GM18498 (cell line): ENCODE measurements around the gene ABCA7.

Experiments
- ATAC-seq: cut with Tn5 transposase; IDR thresholded peaks from one replicate; pipeline ENCODE4 v1.9.1; 2021; ENCODE audit warnings: mild to moderate bottlenecking, moderate library complexity; ENCODE audit not compliant: unreplicated experiment

ABCA7 gene

DNA sequence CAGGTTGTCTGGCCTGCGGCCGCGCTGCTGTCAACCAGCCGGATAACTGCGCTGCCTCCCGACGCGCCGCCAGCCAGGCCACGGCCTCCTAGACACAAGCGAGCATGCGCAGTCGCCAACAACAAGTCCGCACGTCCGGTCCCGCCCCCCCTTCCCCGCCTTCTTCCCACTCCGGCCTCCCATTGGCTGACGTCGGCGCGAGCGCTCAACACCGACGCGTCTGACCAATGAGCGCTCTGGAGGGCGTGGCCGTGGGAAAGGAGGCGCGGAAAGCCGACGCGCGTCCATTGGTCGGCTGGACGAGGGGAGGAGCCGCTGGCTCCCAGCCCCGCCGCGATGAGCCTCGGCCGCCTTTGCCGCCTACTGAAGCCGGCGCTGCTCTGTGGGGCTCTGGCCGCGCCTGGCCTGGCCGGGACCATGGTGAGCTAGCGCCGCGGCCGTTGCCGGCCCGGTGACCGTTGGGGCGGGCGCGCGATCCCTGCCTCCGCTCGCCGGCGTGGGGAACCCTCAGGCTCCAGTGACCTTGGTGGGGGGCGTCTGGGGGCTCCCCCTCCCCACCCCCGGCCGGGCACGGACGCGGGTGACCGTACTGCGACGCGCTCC is 63.9 kb downstream of the ABCA7 start, which contains the start of gene GPX4:
Gene GPX4, plus strand, starts transcription at position 287 of the 603 bp plus-strand sequence. Its CDS starts 50 bp downstream, at position 337.
- ATAC-seq = peak; percentile 72

DNA sequence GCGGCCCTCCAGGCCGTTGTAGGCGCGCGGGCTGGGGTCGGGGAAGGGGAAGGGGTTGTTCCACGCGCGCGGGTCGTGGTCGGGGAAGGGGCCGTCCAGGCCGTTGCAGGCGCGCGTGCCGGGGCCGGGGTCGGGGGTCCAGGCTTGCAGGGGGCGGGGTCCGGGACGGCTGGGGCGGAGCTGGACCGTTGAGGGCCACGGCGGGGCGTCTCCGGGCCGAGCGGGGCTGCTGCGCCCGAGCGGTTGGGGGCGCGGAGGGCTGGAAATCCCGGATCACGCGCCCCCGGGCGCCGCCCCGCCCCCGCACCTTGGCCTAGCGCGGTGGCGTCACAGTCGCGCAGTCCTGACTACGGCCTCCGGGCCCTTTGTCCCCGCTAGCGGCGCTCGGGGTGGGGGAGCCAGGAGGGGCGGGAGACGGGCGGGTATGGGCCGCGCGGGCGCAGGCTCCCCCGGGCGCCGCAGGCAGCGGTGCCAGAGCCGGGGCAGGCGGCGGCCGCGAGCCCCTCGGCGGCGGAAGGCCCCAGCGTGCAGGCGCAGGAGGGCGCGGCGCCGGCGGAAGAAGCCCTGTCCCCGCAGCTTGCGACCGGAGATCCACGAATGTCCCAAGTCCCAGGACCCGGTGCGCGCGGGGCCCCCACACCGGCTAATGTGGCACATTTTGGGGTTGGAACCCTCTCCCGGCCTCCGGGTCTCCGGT is 64.6 kb downstream of the ABCA7 start:
- peak; percentile 43 for ATAC-seq

DNA sequence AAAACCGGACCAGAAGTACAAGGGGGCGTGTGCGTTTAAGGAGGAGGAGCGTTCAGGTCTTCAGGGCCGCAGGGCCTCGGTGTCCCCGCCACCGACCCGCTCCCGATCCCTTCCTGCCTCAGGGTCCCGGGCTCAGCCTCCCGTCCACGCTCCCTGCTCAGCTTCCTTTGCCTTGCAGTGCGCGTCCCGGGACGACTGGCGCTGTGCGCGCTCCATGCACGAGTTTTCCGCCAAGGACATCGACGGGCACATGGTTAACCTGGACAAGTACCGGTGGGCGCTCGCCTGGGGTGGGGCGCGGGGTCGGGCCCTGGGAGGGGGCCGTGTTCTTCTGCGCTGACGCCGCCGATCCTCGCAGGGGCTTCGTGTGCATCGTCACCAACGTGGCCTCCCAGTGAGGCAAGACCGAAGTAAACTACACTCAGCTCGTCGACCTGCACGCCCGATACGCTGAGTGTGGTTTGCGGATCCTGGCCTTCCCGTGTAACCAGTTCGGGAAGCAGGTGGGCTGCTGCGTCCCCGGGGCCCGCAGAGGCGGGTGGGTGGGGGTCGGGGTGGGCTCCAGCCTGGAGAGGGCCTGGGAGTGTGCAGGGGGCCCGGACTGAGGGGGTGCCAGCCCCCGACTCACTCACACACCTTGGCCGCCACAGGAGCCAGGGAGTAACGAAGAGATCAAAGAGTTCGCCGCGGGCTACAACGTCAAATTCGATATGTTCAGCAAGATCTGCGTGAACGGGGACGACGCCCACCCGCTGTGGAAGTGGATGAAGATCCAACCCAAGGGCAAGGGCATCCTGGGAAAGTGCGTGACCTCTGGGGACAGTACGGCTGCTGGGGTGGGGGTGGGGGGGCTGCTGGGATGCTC is 65.3 kb downstream of the ABCA7 start:
- ATAC-seq = peak; percentile 2

DNA sequence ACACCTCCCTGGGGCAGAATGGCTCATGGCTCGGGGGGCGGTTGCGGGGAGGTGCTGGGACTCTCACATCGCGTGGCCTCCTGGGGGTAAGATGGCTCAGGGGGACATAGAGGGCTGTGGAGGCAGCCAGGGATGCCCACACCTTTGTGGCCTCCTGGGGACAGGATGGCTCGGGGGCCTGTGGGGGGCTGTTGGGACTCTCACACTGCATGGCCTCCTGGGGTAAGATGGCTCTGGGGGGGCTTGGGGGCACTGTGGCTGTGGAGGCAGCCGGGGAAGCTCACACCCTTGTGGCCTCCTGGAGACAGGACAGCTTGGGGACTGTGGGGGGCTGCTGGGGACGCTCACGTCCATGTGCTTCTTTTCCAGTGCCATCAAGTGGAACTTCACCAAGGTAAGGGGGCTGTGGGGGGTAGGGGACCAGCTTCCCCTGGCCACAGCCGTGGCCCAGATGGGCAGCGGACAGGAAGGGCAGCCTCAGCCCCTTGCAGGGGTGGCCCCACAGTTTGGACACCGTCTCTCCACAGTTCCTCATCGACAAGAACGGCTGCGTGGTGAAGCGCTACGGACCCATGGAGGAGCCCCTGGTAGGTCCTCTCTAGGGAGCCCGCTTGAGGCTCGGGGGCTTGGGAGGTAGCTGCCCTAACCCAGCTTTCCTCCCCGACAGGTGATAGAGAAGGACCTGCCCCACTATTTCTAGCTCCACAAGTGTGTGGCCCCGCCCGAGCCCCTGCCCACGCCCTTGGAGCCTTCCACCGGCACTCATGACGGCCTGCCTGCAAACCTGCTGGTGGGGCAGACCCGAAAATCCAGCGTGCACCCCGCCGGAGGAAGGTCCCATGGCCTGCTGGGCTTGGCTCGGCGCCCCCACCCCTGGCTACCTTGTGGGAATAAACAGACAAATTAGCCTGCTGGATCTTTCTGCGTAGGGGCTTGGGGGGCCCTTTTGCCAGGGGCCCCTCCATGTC is 66.2 kb downstream of the ABCA7 start:
- ATAC-seq = no peak

DNA sequence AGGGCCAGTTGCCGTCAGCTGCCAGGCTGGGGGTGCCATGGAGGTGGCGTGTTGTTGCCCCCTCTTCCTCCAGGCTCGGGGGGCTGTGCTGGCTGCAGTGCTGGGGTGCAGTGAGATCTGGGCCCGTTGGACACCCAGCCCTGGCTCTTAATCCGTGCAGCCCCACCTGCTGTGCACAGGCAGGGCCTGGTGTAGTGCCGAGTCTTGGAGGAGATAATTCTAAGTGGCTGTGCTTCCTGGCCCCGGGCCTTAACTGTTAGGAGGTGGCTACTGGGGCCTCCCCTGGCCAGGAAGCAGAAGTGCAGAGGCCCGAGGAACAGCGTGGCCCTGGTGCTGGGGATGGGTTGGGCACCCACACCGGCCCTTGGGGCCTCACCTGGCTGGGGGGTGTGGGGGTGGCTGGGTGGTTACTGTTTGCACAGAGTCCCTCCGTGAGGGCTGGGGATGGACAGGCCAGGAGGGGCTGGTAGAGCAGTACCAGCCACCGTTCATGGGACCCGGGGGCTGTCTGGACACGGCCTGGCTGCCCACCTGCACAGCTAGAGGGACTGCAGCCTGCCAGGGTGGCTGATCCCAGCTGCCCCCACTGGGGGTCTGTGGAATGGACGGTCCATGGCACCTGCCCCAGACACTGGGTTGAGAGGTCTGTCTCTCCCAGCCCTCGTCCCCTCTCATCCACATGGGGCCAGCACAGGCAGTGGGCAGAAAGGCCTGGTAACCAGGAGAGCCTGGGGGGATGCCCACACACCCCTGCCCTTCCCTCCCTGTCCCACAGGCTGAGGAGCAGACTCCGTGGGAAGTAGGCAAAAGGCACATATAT is 67.1 kb downstream of the ABCA7 start:
- no peak for ATAC-seq

DNA sequence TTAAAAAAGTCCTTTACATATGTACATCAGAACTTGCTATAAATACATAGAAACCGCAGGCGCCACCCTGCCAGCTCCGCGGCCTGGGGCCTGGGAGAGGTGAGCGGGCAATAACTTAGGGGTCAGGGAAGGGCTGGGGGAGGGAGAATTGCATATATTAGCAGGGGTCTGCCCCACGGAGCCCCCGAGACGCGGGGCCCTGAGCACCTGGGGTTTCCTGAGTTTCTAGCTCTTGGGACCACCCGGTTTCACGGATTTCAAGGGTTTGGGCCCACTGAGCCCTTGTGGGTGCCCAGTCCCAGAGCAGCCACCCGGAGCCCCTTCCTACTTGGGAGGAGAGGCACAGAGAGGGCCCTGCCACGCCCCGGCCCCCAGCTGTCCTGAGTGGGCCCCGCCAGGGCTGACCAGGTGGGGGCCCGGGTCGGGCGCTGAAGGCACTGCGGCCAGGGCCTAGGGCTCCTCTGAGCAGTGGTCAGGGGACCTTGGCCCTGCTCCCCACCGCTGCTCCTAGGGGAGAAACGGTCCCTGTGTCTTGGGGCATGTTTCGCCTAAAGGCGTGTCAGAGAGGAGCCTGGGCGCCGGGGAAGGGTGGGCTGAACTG is 67.9 kb downstream of the ABCA7 start:
- ATAC-seq = no peak

DNA sequence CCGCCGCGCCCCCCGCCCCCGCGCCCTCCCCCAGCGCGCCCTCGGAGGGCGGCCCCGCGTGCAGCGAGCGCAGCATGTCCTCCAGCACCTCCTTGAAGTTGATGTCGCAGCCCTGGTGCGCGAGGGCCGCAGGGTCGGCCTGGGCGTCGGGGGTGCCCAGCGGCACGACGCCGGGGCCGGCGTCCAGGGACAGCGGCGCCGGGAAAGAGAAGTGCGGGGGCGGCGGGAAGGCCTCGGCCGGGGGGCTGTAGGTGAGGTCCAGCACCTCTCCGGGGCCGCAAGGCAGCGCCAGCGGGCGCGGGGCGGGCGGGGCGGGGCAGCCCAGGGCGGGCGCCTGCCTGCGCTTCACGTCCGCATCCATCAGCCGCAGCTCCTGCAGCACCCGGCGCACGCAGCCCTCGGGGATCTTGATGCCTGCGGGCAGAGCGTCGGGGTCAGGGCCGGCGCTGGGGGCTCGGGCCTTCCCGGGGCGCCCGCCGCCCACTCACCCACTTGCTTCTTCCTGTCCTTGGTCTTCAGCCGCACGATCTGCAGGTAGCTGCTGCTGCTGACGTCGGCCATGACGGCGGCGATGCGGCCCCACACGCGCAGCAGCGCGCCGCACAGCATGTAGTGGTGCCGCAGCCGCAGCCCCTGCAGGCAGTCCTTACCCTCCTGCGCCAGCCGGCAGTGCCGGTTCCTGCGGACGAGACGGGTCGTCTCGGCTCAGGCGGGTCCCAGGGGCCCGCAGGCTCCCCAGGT is 68.6 kb downstream of the ABCA7 start:
- ATAC-seq = no peak

DNA sequence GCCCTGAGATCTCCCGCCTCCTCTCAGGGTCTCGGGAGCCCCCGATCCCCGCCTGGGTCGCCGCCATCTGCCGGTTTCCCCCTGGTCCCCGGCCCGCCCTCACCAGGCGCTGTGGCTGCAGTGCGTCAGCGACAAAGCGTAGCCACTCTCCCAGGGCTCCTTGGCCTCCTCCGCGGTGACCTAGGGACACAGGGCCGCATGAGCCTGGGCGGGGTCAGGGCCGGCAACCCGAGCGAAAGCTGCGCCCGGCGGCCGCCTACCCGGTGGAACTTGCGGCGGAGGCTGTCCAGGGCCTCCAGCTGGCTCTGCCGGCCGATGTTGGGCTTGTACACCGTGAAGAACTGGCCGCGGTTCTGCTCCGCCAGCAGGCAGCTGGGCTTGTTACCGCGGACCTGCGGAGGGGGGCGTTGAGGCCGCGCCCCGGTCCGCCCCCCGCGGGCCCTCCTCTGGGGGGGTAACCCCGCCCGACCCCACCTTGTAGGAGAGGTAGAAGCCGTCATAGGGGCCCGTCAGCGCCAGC is 69.2 kb downstream of the ABCA7 start:
- no peak for ATAC-seq

DNA sequence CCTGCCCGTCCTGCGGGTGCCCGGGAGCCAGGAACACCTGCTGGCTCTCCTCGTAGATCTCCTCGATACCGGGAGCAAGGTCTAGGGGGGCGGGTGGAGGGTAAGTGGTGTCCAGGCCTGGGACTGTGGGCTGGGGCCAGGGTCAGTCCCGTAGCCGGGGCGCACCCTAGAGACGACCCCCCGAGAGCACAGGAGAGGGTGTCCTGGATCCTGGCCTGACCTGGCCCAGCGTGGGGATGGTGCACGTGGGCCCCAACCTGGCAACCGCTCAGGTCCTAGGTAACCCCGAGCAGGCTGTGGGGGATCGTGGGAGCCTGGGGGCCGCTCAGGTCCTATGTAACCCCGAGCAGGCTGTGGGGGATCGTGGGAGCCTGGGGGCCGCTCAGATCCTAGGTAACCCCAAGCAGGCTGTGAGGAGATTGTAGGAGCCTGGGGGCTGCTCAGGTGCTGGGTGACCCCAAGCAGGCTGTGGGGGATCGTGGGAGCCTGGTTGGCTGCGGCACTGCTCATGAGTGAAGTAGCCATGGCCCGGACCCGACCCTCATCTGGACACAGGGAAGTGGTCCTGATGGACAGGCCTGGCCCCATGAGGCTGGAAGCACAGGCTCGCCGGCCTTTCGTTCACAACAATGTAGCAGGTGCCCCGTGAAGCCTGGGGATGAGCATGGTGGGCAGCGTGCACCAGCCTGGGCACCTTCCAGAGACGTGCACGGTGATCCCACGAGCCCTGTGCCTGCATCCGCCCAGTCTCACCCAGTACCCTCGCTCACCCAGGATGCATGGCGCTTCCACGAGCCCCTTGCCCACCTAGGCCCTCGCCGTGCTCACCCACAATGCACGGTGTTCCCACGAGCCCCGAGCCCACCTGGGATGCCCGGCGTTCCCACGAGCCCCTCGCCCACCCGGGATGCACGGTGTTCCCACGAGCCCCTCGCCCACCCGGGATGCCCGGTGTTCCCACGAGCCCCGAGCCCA is 70.1 kb downstream of the ABCA7 start:
- no peak for ATAC-seq

DNA sequence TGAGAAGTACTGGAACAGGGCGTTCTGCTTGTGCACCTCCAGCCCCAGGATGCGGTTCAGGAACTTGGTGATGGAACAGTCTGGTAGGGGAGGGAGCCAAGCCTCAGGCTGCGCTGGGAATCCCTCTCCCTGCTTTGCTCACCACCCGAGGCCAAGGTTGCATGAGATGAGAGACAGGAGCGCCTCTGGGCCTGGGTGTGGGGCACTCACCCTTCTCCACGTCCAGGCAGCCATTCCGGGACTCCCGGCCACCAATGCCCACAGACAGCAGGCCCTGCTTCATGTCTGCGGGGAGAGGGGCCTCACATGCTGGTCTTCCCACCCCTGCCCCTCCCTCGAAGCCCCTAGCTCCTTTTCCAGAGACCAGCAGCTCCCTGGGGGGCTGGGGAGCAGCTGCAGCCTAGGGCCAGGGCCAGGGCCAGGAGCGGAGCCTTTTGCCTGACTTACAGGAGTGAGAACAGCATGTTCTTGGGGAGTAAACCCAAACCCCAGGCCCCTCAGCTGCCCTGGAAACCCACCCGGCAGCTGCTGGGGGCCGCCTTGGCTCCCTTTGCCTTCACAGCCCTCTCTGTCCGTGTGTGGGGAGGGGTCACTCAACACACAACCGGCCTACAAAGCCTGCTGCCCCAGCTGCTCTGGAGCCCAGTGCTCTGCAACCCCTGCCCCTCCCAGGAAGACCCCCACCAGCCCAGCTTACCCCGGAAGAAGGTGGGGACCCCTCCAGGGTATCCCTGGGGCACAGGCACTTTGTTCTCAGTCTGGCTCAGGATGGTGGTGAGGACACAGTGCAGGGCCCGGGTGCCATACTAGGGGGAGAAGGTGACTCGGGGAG is 71.1 kb downstream of the ABCA7 start:
- ATAC-seq = no peak

DNA sequence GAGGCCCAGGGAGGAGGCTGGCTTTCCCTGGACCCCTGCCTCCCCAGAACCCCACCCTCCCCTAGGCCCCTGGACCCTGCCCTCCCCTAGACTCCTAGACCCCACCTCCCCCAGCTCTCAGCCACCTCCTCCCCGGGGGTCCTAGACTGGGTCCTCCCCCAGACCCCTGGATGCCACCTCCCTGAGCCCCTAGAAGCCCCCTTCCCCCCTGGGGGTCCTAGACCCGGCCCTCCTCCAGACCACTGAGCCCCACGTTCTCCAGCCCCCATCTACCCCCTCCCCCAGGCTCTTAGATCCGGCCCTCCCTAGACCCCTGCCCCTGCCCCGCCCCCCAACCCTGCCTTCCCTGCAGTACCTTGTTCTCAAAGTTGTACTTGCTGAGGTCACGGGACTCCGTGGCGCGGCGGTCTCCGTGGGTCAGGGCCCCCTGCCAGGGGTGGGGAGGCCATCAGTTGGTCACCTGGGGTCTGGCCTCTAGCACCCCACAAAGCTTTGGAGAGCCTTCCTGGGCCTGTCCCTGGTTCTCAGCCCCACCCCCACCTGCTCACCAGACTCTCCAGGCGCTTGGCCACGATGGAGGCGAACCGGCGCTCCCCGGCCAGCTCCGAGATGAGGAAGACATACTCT is 71.8 kb downstream of the ABCA7 start:
- no peak for ATAC-seq

DNA sequence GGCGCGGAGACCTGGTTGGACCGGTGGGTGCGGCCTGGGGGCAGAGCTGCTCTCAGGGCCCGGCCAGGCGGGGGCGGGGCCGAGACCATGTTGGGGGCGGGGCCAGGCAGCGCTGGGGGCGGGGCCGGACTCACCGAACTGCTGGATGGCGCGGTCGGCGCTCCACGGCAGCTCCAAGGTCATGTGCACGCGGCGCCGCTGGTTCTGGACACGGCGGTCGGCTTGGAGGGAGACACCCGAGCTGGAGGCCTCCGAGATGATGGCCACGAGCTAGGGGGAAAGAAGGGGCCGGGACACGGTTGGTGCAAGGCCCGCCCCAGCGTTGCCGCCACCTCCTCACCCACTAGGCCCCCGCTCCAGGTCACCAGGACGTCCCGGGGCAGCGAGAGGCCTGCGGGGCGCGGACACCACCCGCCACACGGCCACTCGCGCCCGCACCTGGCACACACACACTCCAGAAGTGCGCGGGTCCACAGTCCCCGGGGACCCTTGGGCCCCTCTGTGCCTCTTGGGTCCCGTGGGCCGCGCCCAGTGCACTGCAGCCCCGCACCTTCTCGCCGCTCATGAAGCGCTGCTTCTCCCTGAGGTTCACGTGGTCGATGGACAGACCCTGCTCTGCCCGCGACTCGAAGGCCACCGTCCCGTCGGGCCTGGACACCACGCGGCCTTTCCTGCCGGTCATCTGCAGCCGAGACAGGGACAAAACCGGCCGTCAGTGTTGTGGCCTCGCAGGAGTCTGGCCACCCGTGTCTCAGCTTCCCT is 72.5 kb downstream of the ABCA7 start:
- no peak for ATAC-seq

DNA sequence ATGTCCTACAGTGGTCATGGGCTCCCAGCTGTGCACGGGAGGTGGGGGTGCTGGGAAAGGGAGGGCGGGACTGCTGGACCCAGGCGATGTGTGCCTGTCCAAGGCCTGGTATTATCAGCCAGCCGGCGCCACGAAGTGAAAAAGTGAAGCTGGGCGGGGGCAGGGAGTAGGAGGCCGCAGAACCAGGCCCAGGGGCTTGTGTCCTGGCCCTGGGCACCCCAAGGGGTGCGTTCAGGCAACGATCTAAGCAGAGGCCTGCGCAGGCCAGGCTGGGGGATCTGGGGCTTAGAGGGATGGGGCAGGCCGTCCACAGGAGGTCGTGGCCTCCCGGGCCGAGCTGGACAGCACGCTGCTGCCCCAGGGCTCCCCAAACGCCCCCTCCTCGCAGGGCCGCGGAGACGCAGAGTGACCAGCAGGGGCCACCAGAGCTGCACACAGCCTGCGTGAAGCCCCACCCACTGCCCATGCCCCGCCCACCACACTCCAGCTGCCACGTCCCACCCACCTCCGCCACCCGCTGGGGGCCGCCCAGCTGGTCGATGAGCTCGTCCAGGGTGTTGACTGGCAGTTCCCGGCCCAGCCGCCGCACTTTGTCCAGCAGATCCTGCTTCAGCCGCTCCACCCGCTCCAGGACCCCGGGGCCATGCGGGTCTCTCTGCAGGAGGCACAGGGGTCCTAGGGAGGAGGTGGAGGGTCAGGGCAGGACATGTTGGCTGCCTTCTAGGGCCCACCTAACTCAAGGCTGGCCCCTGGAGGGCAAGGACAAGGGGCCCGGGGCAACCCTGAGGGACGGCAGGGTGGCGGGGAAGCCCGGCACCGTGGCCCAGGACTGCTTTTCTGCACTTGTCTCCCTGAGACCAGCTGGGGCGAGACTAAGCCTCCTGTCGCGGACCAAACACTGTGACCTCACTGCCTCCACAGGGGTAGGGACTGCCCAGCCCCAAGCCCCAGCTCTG is 73.4 kb downstream of the ABCA7 start:
- peak; percentile 64 for ATAC-seq

DNA sequence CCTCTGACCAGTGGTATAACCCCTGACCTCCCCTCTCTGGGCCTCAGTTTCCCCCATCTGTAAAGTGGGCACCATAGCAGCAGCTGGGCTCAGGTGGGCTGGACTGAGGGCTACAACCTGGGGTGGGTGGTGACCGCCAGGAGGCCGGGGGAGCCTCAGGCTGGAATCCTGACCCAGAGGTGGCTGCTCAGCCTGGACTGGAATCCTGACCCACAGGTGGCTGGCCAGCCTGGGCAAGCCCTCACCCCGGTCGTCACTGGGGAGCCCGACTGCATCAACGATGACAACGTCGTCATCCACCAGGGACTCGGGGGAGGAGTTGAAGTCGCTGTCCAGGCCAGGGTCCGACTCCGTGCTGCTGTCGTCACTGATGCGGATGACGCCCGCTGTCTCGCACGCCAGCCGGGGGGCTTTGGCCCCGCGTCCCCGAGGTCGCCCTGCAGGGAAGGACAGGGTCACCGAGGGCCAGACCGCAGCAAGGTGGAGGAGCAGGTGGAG is 74.1 kb downstream of the ABCA7 start:
- ATAC-seq = no peak
